Retinal pigment epithelial cell (primary cell): Measurements from ENCODE around the gene STOX2.
A peak's percentile ranks its signal among the peaks of the same experiment; 100 is the strongest.

ENCODE experiments used
- DNase-seq: peaks from one replicate; pipeline ENCODE4 v3.0.0-alpha.2; 2010; ENCODE audit warnings: low read depth
- H3K4me3 ChIP-seq: 2 replicates; pipeline ENCODE4 v1.5.1; 2011; ENCODE audit warnings: mild to moderate bottlenecking, low read length, control low read depth, moderate library complexity
- CTCF ChIP-seq: conservative IDR thresholded peaks from 2 replicates; pipeline ENCODE4 v1.5.1; 2011; ENCODE audit warnings: low read depth, low read length, control low read depth, inconsistent platforms

The STOX2 gene

GRCh38 chr4:183906739-183907651, 1.9 kb downstream of the STOX2 start:
- TF ChIP-seq CTCF, result no peak
- H3K4me3 ChIP-seq, result peak overlapping the region; percentile 73

GRCh38 chr4:183907871-183908683, 3.0 kb downstream of the STOX2 start:
- H3K4me3 ChIP-seq, result no peak overlapping the region
- no peak for DNase-seq
- no peak for TF ChIP-seq CTCF

More at GRCh38 chr4:183906739-183907651, 1.9 kb downstream of the STOX2 start:
- no peak for DNase-seq

- no peak overlapping the region for H3K4me3 ChIP-seq
- DNase-seq, result no peak
- no peak for TF ChIP-seq CTCF
Observed at GRCh38 chr4:183909187-183909586, 4.1 kb downstream of the STOX2 start.

- no peak overlapping the region for H3K4me3 ChIP-seq
- DNase-seq, result no peak
- no peak for TF ChIP-seq CTCF
Observed at GRCh38 chr4:183909801-183910200, 4.7 kb downstream of the STOX2 start.

GRCh38 chr4:183912585-183912984, 7.5 kb downstream of the STOX2 start:
- TF ChIP-seq CTCF, result no peak
- no peak overlapping the region for H3K4me3 ChIP-seq
- no peak for DNase-seq

GRCh38 chr4:183915976-183916375, 10.9 kb downstream of the STOX2 start:
- H3K4me3 ChIP-seq, result no peak overlapping the region
- TF ChIP-seq CTCF, result no peak
- no peak for DNase-seq
